ENCODE data around the gene GGA1. TPM values are rescaled to one million over a fixed set of nuclear protein-coding genes. Genes with fewer than 3 reads are reported as not detected.
A peak's percentile ranks its signal among the peaks of the same experiment; 100 is the strongest.

Gene GGA1
- total and polyA plus RNA-seq, 2 donors (not counting 1 experiment from before 2014, with no cell fraction given) = 137 to 154 TPM

GRCh38 chr22:37669586-37669985, 61.0 kb downstream of the GGA1 start:
- Mint-ChIP-seq H3K9me3 (ENCODE audit: insufficient read depth) (no peaks in the 10 kb centered on the region), H3K4me1 (peaks cover 26% of the 10 kb centered on the region), H3K27me3 (no peaks in the 10 kb centered on the region), H3K27ac (peak overlapping the region; percentile 50), H3K4me3 (no peak overlapping the region)
- ATAC-seq (ENCODE audit: low read depth) = no peak
- Histone ChIP-seq H3K79me2 (ENCODE audit: control insufficient read depth, insufficient read depth, low read length) (peaks cover under 1% of the 10 kb centered on the region), H3K9ac (ENCODE audit: low read length) (no peak overlapping the region), H3K27me3 (replicated peaks in 1 of 4; ENCODE audit: control extremely low read depth in 1 of 4, control insufficient read depth in 3 of 4, insufficient read depth in 4 of 4, low read length in 3 of 4) (no peaks in the 10 kb centered on the region), H3K4me3 (ENCODE audit: control extremely low read depth in 1 of 5, extremely low read depth in 1 of 5, insufficient read depth in 1 of 5, low read depth in 2 of 5, low read length in 4 of 5) (no peak overlapping the region), H3K4me1 (ENCODE audit: control insufficient read depth in 2 of 2, insufficient read depth in 2 of 2, low read length in 2 of 2) (peaks cover 15 to 24% of the 10 kb centered on the region in 2 donors), H3K9me3 (ENCODE audit: control extremely low read depth in 1 of 3, control insufficient read depth in 2 of 3, insufficient read depth in 1 of 3, low read length in 2 of 3) (no peaks in the 10 kb centered on the region), H2AFZ (ENCODE audit: insufficient read depth, low read depth, low read length, poor library complexity, severe bottlenecking) (no peak overlapping the region), H3K27ac (ENCODE audit: low read length in 2 of 2) (no peak overlapping the region), H3K4me2 (replicated peaks; ENCODE audit: low read depth, low read length, poor library complexity, severe bottlenecking) (no peak overlapping the region), H3K36me3 (replicated peaks in 1 of 2; ENCODE audit: control extremely low read depth in 1 of 2, control insufficient read depth in 1 of 2, extremely low read depth in 1 of 2, insufficient read depth in 2 of 2, low read length in 1 of 2) (peaks cover 0 to 18% of the 10 kb centered on the region in 2 experiments), H4K20me1 (ENCODE audit: control insufficient read depth, insufficient read depth, low read length, poor library complexity, severe bottlenecking) (no peaks in the 10 kb centered on the region)
- ChIA-PET CTCF (interaction anchor here (0.7 to 23.0 kb wide), 8 partner anchors 8 to 873 kb away, joined by 3 to 501 read pairs (median 9); partner anchors contain the start of genes LGALS1, NOL12, PDXP and SH3BP1), POLR2A (interaction anchor here (0.7 kb wide), 1 partner anchor 110 kb away, joined by 6 read pairs; no protein-coding TSS in a partner anchor)
- TF ChIP-seq CTCF (IDR thresholded peaks at IDR 0.05) (no peak), EZH2 (IDR thresholded peaks at IDR 0.05; ENCODE audit: borderline replicate concordance, insufficient read depth, low read depth, low read length, poor library complexity, severe bottlenecking) (no peak)
- intact Hi-C loops (cut with micrococcal nuclease) = no loop called here
- DNase-seq = no peak
- 83% methylated on average over 4 of the region's 6 CpGs for WGBS (ENCODE audit: insufficient coverage)

- Histone ChIP-seq H3K79me2 (ENCODE audit: control insufficient read depth, insufficient read depth, low read length) (peaks cover 21% of the 10 kb centered on the region), H3K36me3 (replicated peaks in 1 of 2; ENCODE audit: control extremely low read depth in 1 of 2, control insufficient read depth in 1 of 2, extremely low read depth in 1 of 2, insufficient read depth in 2 of 2, low read length in 1 of 2) (no peaks in the 10 kb centered on the region), H3K4me1 (ENCODE audit: control insufficient read depth in 2 of 2, insufficient read depth in 2 of 2, low read length in 2 of 2) (peaks cover 31 to 48% of the 10 kb centered on the region in 2 donors), H3K27me3 (replicated peaks in 1 of 4; ENCODE audit: control extremely low read depth in 1 of 4, control insufficient read depth in 3 of 4, insufficient read depth in 4 of 4, low read length in 3 of 4) (no peaks in the 10 kb centered on the region), H4K20me1 (ENCODE audit: control insufficient read depth, insufficient read depth, low read length, poor library complexity, severe bottlenecking) (no peaks in the 10 kb centered on the region), H3K9ac (ENCODE audit: low read length) (no peak overlapping the region), H3K4me2 (replicated peaks; ENCODE audit: low read depth, low read length, poor library complexity, severe bottlenecking) (peak overlapping the region; percentile 55), H2AFZ (ENCODE audit: insufficient read depth, low read depth, low read length, poor library complexity, severe bottlenecking) (peak overlapping the region; percentile 13), H3K4me3 (ENCODE audit: control extremely low read depth in 1 of 5, extremely low read depth in 1 of 5, insufficient read depth in 1 of 5, low read depth in 2 of 5, low read length in 4 of 5) (no peak overlapping the region), H3K9me3 (ENCODE audit: control extremely low read depth in 1 of 3, control insufficient read depth in 2 of 3, insufficient read depth in 1 of 3, low read length in 2 of 3) (no peaks in the 10 kb centered on the region), H3K27ac (ENCODE audit: low read length in 2 of 2) (peak overlapping the region; percentile 36 to 51)
- POLR2A ChIA-PET = interaction anchor here (0.6 to 1.2 kb wide), 2 partner anchors 11 to 14 kb away, joined by 5 read pairs; partner anchors contain the start of gene PDXP
- Mint-ChIP-seq H3K27me3 (no peaks in the 10 kb centered on the region), H3K9me3 (ENCODE audit: insufficient read depth) (no peaks in the 10 kb centered on the region), H3K4me1 (peaks cover 44% of the 10 kb centered on the region), H3K4me3 (peak overlapping the region; percentile 59), H3K27ac (peak overlapping the region; percentile 87)
- 14% methylated on average over 8 of the region's 15 CpGs for WGBS (ENCODE audit: insufficient coverage)
- intact Hi-C loops (cut with micrococcal nuclease) = no loop called here
- DNase-seq = peak; percentile 60
- ATAC-seq (ENCODE audit: low read depth) = no peak
- CTCF ChIA-PET = interaction anchor here (1.1 to 23.0 kb wide), 8 partner anchors 9 to 64 kb away, joined by 3 to 501 read pairs (median 12); partner anchors contain the start of genes GGA1, LGALS1, NOL12 and PDXP
- peak; percentile 21 for TF ChIP-seq CTCF (IDR thresholded peaks at IDR 0.05)
- TF ChIP-seq EZH2 (IDR thresholded peaks at IDR 0.05; ENCODE audit: borderline replicate concordance, insufficient read depth, low read depth, low read length, poor library complexity, severe bottlenecking) = no peak
These were observed 63.7 kb downstream of the GGA1 start for GRCh38 chr22:37672206-37672919.

Data from B cell (primary cell).